Measurements from ENCODE around the gene DMRT2. TPM values are rescaled to one million over a fixed set of nuclear protein-coding genes. Genes with fewer than 3 reads are reported as not detected.

Gene DMRT2
- total RNA-seq: under 1 TPM in 1 of 6 experiments, not detected in 5; 0.49 TPM
- long read RNA-seq: 0 reads

DNA sequence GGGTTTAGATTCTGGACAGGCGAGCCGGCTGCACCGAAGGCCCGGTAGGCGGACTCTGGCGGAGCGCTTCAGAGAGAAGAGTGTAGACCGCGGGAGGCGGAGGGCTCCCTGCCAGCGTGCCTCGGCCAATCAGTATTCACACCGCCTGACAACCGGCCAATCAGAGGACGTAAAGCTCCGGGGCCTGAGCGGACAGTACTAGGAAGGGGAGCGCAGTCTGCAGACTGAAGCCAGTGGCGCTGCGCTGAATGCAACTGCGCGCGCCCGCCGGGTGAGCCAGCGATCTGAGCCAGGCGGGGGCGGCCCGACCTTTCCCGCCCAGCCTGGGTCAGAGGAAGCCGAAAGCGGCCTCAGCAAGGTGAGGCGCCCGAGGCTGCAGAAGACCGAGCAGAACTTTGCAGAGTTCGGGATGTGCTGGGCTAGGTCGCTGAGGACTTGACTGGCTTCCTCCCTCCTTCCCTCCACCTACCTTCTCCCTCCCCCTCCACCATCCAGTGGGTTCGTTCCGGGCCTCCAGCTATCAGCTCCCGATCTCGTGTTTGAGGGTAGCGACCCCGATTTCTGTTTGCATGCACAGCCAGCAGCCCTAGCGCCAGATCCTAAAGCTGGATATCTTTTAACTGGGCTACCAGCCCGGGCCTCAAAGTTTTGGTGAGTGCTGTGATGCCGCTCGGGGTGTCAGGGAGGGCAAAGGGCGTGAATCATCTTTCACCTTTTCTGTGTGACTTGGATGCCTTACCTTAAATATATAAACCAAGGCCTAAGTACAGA is at the start of gene DMRT2:
Gene DMRT2 (plus strand): TSS at position 233 of the 771 bp plus-strand sequence. CDS start 1,257 bp downstream, outside the sequence.
- H3K27ac ChIP-seq: no peak within 1 kb of the TSS
- H3K4me3 ChIP-seq: no peak within 1 kb of the TSS
- WGBS (ENCODE audit: insufficient coverage, low coverage, low lambda C conversion rate, missing lambda C conversion rate): 4% methylated on average over 19 of the region's 48 CpGs
- DNase-seq (peak; percentile 80 to 88 (median 84)), ATAC-seq (peak; percentile 86 to 98 (median 95))
- peaks cover 0 to 35% (median 6%) of the 10 kb centered on the region in 4 donors for H3K4me1 ChIP-seq
- no peaks in the 10 kb centered on the region for H3K36me3 ChIP-seq
- no peaks in the 10 kb centered on the region for H3K9me3 ChIP-seq
- no peak for TF ChIP-seq POLR2A (IDR thresholded peaks at IDR 0.05)
- TF ChIP-seq, protein P1, sequence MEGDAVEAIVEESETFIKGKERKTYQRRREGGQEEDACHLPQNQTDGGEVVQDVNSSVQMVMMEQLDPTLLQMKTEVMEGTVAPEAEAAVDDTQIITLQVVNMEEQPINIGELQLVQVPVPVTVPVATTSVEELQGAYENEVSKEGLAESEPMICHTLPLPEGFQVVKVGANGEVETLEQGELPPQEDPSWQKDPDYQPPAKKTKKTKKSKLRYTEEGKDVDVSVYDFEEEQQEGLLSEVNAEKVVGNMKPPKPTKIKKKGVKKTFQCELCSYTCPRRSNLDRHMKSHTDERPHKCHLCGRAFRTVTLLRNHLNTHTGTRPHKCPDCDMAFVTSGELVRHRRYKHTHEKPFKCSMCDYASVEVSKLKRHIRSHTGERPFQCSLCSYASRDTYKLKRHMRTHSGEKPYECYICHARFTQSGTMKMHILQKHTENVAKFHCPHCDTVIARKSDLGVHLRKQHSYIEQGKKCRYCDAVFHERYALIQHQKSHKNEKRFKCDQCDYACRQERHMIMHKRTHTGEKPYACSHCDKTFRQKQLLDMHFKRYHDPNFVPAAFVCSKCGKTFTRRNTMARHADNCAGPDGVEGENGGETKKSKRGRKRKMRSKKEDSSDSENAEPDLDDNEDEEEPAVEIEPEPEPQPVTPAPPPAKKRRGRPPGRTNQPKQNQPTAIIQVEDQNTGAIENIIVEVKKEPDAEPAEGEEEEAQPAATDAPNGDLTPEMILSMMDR (IDR thresholded peaks at IDR 0.05): no peak
- H3K27me3 ChIP-seq: peaks cover 28 to 74% of the 10 kb centered on the region in 2 donors
- intact Hi-C loops (cut with DNase I): no loop called here

- Histone ChIP-seq H3K4me3 (no peak overlapping the region), H3K4me1 (no peaks in the 10 kb centered on the region), H3K27me3 (no peaks in the 10 kb centered on the region), H3K36me3 (no peaks in the 10 kb centered on the region), H3K9me3 (no peaks in the 10 kb centered on the region), H3K27ac (no peak overlapping the region)
- ATAC-seq (no peak), DNase-seq (no peak)
- 83% methylated on average over 4 of the region's 4 CpGs for WGBS (ENCODE audit: insufficient coverage, low coverage, low lambda C conversion rate, missing lambda C conversion rate)
- TF ChIP-seq, protein P1 (IDR thresholded peaks at IDR 0.05): no peak
- no peak for TF ChIP-seq POLR2A (IDR thresholded peaks at IDR 0.05)
- intact Hi-C loops (cut with DNase I): loop anchor here in 1 of 2 donors (5.0 kb wide), 1 partner anchor 110 kb away; no protein-coding TSS in a partner anchor
Measured at GRCh38 chr9:1001838-1002237, 48.3 kb upstream of the DMRT2 start.

DNA sequence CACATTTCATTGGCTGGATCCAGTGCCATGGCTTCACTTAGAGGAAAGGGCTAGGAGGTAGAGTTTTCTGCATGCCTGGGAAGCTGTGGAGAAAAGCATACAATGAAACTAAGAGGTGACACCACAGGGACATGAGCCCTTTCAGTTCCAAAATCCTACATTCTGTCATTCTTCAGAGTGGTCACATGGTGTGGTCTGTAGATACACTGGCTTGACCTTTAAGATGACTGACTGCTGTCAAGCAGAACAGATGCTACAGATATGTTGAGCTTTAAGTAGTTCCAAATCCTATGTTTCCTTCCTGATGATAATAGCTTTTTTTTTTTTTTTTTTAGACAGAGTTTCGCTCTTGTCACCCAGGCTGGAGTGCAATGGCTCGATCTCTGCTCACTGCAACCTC is 47.5 kb upstream of the DMRT2 start:
- Histone ChIP-seq H3K4me1 (no peaks in the 10 kb centered on the region), H3K27ac (no peak overlapping the region), H3K4me3 (no peak overlapping the region), H3K9me3 (no peaks in the 10 kb centered on the region), H3K36me3 (no peaks in the 10 kb centered on the region), H3K27me3 (no peaks in the 10 kb centered on the region)
- DNase-seq (no peak), ATAC-seq (no peak)
- TF ChIP-seq, protein P1 (IDR thresholded peaks at IDR 0.05): no peak
- no peak for TF ChIP-seq POLR2A (IDR thresholded peaks at IDR 0.05)
- 74% methylated on average over 2 of the region's 2 CpGs for WGBS (ENCODE audit: insufficient coverage, low coverage, low lambda C conversion rate, missing lambda C conversion rate)
- intact Hi-C loops (cut with DNase I): loop anchor here in 1 of 2 donors (5.0 kb wide), 1 partner anchor 110 kb away; no protein-coding TSS in a partner anchor

DNA sequence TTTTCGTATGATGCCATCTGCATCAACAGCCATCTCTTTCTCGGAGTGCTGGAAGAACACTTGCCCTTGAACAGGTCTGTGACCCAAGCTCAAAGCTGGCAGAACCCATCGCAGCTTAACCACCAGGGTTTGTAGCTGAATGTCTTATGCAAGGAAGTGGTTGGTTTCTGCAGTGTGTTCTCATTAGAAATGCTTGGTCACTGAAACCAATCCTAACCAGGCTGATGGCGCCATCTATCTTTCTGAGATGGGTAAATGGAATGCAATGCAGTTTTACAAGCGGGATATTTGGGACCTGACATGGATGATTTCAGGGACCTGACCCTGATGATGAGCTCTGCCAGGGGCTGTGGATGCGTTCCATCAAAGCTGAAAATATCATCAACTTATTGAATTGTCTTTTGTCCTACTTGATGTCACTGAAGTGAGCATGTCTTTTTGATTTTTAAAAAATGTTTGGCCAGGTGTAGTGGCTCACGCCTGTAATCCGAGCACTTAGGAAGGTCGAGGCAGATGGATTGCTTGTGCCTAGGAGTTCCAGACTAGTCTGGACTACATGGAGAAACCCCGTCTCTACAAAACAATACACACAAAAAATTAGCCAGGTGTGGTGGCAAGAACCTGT is 45.0 kb upstream of the DMRT2 start:
- peak; percentile 58 to 81 (median 68) for ATAC-seq
- intact Hi-C loops (cut with DNase I): loop anchor here in 1 of 2 donors (5.0 kb wide), 1 partner anchor 113 kb away; no protein-coding TSS in a partner anchor
- Histone ChIP-seq H3K9me3 (no peaks in the 10 kb centered on the region), H3K4me1 (no peaks in the 10 kb centered on the region), H3K27ac (no peak overlapping the region), H3K4me3 (no peak overlapping the region), H3K36me3 (no peaks in the 10 kb centered on the region), H3K27me3 (no peaks in the 10 kb centered on the region)
- TF ChIP-seq POLR2A (IDR thresholded peaks at IDR 0.05): no peak
- TF ChIP-seq, protein P1 (IDR thresholded peaks at IDR 0.05): peak; percentile 47 to 58 (median 52)
- 41% methylated on average over 10 of the region's 10 CpGs for WGBS (ENCODE audit: insufficient coverage, low coverage, low lambda C conversion rate, missing lambda C conversion rate)
- no peak for DNase-seq
